ENCODE data around the gene NMNAT2.

DNA sequence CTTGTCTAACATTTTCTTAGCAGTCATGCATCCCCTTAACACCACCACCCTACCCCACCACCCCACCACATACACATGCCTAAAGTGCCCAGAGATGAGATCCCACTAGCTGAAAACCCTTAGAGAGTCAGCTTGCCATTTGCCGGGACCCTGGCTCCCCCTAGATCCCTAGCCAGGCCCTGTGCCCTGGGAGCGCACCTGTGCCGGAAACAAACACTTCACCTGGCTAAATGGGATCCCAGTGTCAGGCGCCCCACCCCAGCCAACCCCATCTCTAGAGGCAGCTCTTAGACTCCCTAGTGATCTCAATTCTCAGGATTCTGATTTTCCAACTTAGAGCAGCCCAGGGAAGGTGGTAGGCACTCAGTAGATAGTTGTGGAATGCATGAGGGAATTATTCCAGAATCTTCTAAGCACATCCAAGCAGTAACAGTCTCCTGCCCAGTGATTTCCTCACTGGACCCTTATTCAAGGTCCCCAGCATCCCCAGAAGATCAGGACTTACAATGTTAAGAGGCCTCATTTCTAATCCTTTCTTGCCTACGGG lies 126.9 kb downstream of the NMNAT2 start:
- no peak for TF ChIP-seq POLR2A (IDR thresholded peaks at IDR 0.05)
- TF ChIP-seq, protein P1, sequence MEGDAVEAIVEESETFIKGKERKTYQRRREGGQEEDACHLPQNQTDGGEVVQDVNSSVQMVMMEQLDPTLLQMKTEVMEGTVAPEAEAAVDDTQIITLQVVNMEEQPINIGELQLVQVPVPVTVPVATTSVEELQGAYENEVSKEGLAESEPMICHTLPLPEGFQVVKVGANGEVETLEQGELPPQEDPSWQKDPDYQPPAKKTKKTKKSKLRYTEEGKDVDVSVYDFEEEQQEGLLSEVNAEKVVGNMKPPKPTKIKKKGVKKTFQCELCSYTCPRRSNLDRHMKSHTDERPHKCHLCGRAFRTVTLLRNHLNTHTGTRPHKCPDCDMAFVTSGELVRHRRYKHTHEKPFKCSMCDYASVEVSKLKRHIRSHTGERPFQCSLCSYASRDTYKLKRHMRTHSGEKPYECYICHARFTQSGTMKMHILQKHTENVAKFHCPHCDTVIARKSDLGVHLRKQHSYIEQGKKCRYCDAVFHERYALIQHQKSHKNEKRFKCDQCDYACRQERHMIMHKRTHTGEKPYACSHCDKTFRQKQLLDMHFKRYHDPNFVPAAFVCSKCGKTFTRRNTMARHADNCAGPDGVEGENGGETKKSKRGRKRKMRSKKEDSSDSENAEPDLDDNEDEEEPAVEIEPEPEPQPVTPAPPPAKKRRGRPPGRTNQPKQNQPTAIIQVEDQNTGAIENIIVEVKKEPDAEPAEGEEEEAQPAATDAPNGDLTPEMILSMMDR (IDR thresholded peaks at IDR 0.05) = no peak
